ENCODE results near the gene ZNF385B.
"Not testable (repeated sequence)": the region's sequence is repeated elsewhere in the genome, so short reads cannot be mapped to it uniquely, and the experiment has no call there.

ZNF385B gene

GRCh38 chr2:179671043-179671981 is 190.1 kb downstream of the ZNF385B start:
- DNase-seq = no peak

- no peak for DNase-seq
Observed at GRCh38 chr2:179669196-179669595, 192.2 kb downstream of the ZNF385B start.

GRCh38 chr2:179664972-179665812 is 196.2 kb downstream of the ZNF385B start:
- DNase-seq = no peak

- no peak for DNase-seq
Observed at GRCh38 chr2:179661986-179662385, 199.4 kb downstream of the ZNF385B start.

- DNase-seq = no peak
Observed at GRCh38 chr2:179657068-179657595, 204.3 kb downstream of the ZNF385B start.

GRCh38 chr2:179655627-179656026 is 205.8 kb downstream of the ZNF385B start:
- DNase-seq = no peak

GRCh38 chr2:179654806-179655205 is 206.6 kb downstream of the ZNF385B start:
- DNase-seq = no peak

- no peak for DNase-seq
Observed at GRCh38 chr2:179652296-179652695, 209.1 kb downstream of the ZNF385B start.

GRCh38 chr2:179650420-179650819 is 211.0 kb downstream of the ZNF385B start:
- no peak for DNase-seq

- no peak for DNase-seq
Observed at GRCh38 chr2:179646862-179647587, 214.4 kb downstream of the ZNF385B start.

- DNase-seq = no peak
Observed at GRCh38 chr2:179646173-179646769, 215.1 kb downstream of the ZNF385B start.

GRCh38 chr2:179645047-179645446 is 216.4 kb downstream of the ZNF385B start:
- DNase-seq = no peak

- DNase-seq = no peak
Observed at GRCh38 chr2:179642462-179642861, 218.9 kb downstream of the ZNF385B start.

GRCh38 chr2:179636995-179637394 is 224.4 kb downstream of the ZNF385B start:
- no peak for DNase-seq

GRCh38 chr2:179636100-179636980 is 225.1 kb downstream of the ZNF385B start:
- DNase-seq = no peak

- not testable (repeated sequence) for DNase-seq
Observed at GRCh38 chr2:179631769-179632385, 229.5 kb downstream of the ZNF385B start.

GRCh38 chr2:179629776-179630175 is 231.6 kb downstream of the ZNF385B start:
- DNase-seq = not testable (repeated sequence)

- DNase-seq = no peak
Observed at GRCh38 chr2:179626261-179626660, 235.2 kb downstream of the ZNF385B start.

GRCh38 chr2:179622635-179623300 is 238.6 kb downstream of the ZNF385B start:
- no peak for DNase-seq

- no peak for DNase-seq
Observed at GRCh38 chr2:179622112-179622511, 239.3 kb downstream of the ZNF385B start.
